Endodermal cell (in vitro differentiated cells): ENCODE results near the gene ZNF485. TPM values are rescaled to one million over a fixed set of nuclear protein-coding genes. Genes with fewer than 3 reads are reported as not detected.

Experiments
- DNase-seq: peaks from one replicate; pipeline ENCODE4 v3.0.0-alpha.2; 2017
- H3K27ac ChIP-seq: 2 replicates; pipeline ENCODE4 v1.5.1; 2013; ENCODE audit warnings: mild to moderate bottlenecking, low read depth, low read length, moderate library complexity
- H3K27me3 ChIP-seq: 2 replicates; pipeline ENCODE4 v1.6.1; 2013; ENCODE audit warnings: mild to moderate bottlenecking, low read length, moderate library complexity; ENCODE audit not compliant: insufficient read depth, control insufficient read depth, poor library complexity, severe bottlenecking
- H3K36me3 ChIP-seq: 2 replicates; pipeline ENCODE4 v1.7.0; 2013; ENCODE audit warnings: mild to moderate bottlenecking, low read length, moderate library complexity; ENCODE audit not compliant: control insufficient read depth, insufficient read depth
- H3K4me1 ChIP-seq: one replicate; pipeline ENCODE4 v1.7.0; 2013; ENCODE audit warnings: low read length; ENCODE audit not compliant: control insufficient read depth, insufficient read depth
- H3K4me3 ChIP-seq: 2 replicates; pipeline ENCODE4 v1.5.1; 2013; ENCODE audit warnings: mild to moderate bottlenecking, low read length, moderate library complexity
- H3K9ac ChIP-seq: 2 replicates; pipeline ENCODE4 v1.6.1; 2013; ENCODE audit warnings: mild to moderate bottlenecking, low read length, moderate library complexity; ENCODE audit not compliant: poor library complexity, severe bottlenecking; ENCODE audit errors: extremely low read depth
- H3K9me3 ChIP-seq: 2 replicates; pipeline ENCODE4 v1.6.1; 2013; ENCODE audit warnings: mild to moderate bottlenecking, low read length, moderate library complexity; ENCODE audit not compliant: control insufficient read depth
- H3K27ac Mint-ChIP-seq: 2 replicates; pipeline ENCODE4 v1.8.0; 2020; ENCODE audit warnings: mixed read lengths
- H3K27me3 Mint-ChIP-seq: 2 replicates; pipeline ENCODE4 v1.8.0; 2021; ENCODE audit warnings: mild to moderate bottlenecking, mixed read lengths; ENCODE audit not compliant: insufficient read depth
- H3K36me3 Mint-ChIP-seq: 2 replicates; pipeline ENCODE4 v1.8.0; 2020; ENCODE audit warnings: low read depth, mixed read lengths
- H3K4me1 Mint-ChIP-seq: 2 replicates; pipeline ENCODE4 v1.8.0; 2020; ENCODE audit warnings: mixed read lengths
- H3K4me3 Mint-ChIP-seq: 2 replicates; pipeline ENCODE4 v1.8.0; 2020; ENCODE audit warnings: mild to moderate bottlenecking, moderate library complexity, mixed read lengths
- H3K9me3 Mint-ChIP-seq: 2 replicates; pipeline ENCODE4 v1.8.0; 2020; ENCODE audit warnings: mild to moderate bottlenecking, mixed read lengths
- WGBS, 2 experiments: methylation state at CpG; one replicate each; pipeline versions ENCODE4 v1.1.5 to v1.1.7; 2013; ENCODE audit warnings: missing lambda C conversion rate in 2 of 2, mixed read lengths in 1 of 2; ENCODE audit not compliant: insufficient coverage in 1 of 2, insufficient read length in 1 of 2; 5-methylcytosine and 5-hydroxymethylcytosine counted together
- total RNA-seq, 2 donors: library from RNA; stranded (reverse); fragmentation: NEBNext Ultra II Directional in 1 of 2; extraction: Animal tissue kit (Norgen Biotek cat#: 25700) in 1 of 2; gene quantifications; 2 replicates in 1 of 2; 3 replicates in 1 of 2; pipeline ENCODE4 v1.2.1, GENCODE V29; 2021
- TF ChIP-seq, protein P1 (sequence below): fragments of 200-600 bp; sonication (generic); conservative IDR thresholded peaks from 2 replicates; pipeline ENCODE4 v1.5.0; 2021; ENCODE audit warnings: antibody characterized with exemption, mild to moderate bottlenecking

ZNF485 gene
- total RNA-seq, 2 donors from 2014 or later, result 3.6 to 4.3 TPM

- H3K9me3 Mint-ChIP-seq, result peaks cover 50% of the 10 kb centered on the region
- H3K4me1 Mint-ChIP-seq, result no peaks in the 10 kb centered on the region
These were observed 34.4 kb downstream of the ZNF485 start for GRCh38 chr10:43640603-43641002.

GRCh38 chr10:43644252-43644651 lies 38.0 kb downstream of the ZNF485 start:
- Histone ChIP-seq H3K9ac (no peak overlapping the region), H3K9me3 (peaks cover 72% of the 10 kb centered on the region), H3K27ac (no peak overlapping the region), H3K4me1 (no peaks in the 10 kb centered on the region), H3K4me3 (peak overlapping the region; percentile 75), H3K27me3 (peaks cover 3% of the 10 kb centered on the region), H3K36me3 (peaks cover 43% of the 10 kb centered on the region)
- 95 to 98% methylated on average over 8 of the region's 8 CpGs for WGBS, 2 experiments
- H3K4me3 Mint-ChIP-seq, result no peak overlapping the region
- peaks cover 54% of the 10 kb centered on the region for H3K36me3 Mint-ChIP-seq
- peaks cover 65% of the 10 kb centered on the region for H3K9me3 Mint-ChIP-seq
- H3K27ac Mint-ChIP-seq, result no peak overlapping the region
- H3K4me1 Mint-ChIP-seq, result peaks cover 3% of the 10 kb centered on the region
- peaks cover 11% of the 10 kb centered on the region for H3K27me3 Mint-ChIP-seq
- TF ChIP-seq, protein P1, sequence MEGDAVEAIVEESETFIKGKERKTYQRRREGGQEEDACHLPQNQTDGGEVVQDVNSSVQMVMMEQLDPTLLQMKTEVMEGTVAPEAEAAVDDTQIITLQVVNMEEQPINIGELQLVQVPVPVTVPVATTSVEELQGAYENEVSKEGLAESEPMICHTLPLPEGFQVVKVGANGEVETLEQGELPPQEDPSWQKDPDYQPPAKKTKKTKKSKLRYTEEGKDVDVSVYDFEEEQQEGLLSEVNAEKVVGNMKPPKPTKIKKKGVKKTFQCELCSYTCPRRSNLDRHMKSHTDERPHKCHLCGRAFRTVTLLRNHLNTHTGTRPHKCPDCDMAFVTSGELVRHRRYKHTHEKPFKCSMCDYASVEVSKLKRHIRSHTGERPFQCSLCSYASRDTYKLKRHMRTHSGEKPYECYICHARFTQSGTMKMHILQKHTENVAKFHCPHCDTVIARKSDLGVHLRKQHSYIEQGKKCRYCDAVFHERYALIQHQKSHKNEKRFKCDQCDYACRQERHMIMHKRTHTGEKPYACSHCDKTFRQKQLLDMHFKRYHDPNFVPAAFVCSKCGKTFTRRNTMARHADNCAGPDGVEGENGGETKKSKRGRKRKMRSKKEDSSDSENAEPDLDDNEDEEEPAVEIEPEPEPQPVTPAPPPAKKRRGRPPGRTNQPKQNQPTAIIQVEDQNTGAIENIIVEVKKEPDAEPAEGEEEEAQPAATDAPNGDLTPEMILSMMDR, result no peak
- DNase-seq, result no peak

More at GRCh38 chr10:43640603-43641002, 34.4 kb downstream of the ZNF485 start:
- Mint-ChIP-seq H3K27ac (no peak overlapping the region), H3K4me3 (no peak overlapping the region), H3K36me3 (peaks cover 36% of the 10 kb centered on the region), H3K27me3 (no peaks in the 10 kb centered on the region)
- Histone ChIP-seq H3K9ac (no peak overlapping the region), H3K4me1 (no peaks in the 10 kb centered on the region), H3K36me3 (peaks cover 31% of the 10 kb centered on the region), H3K4me3 (no peak overlapping the region), H3K27me3 (no peaks in the 10 kb centered on the region), H3K9me3 (peaks cover 67% of the 10 kb centered on the region), H3K27ac (no peak overlapping the region)
- DNase-seq, result no peak
- TF ChIP-seq, protein P1, result no peak

GRCh38 chr10:43645866-43646265 lies 39.6 kb downstream of the ZNF485 start:
- Histone ChIP-seq H3K4me3 (peak overlapping the region; percentile 75), H3K4me1 (no peaks in the 10 kb centered on the region), H3K27me3 (peaks cover 14% of the 10 kb centered on the region), H3K9ac (no peak overlapping the region), H3K36me3 (peaks cover 43% of the 10 kb centered on the region), H3K9me3 (peaks cover 72% of the 10 kb centered on the region), H3K27ac (no peak overlapping the region)
- WGBS, 2 experiments, result 96 to 97% methylated on average over 3 to 4 of the region's 4 CpGs
- H3K27me3 Mint-ChIP-seq, result peaks cover 28% of the 10 kb centered on the region
- H3K9me3 Mint-ChIP-seq, result peaks cover 63% of the 10 kb centered on the region
- DNase-seq, result no peak
- TF ChIP-seq, protein P1, result no peak
- no peak overlapping the region for H3K27ac Mint-ChIP-seq
- peaks cover 54% of the 10 kb centered on the region for H3K36me3 Mint-ChIP-seq
- H3K4me1 Mint-ChIP-seq, result peaks cover 3% of the 10 kb centered on the region
- no peak overlapping the region for H3K4me3 Mint-ChIP-seq
